NCI-H2081 treated with DMSO at 0.1 percent for 48 hours (cell line): Measurements from ENCODE around the gene DSCAM.
"Not testable (repeated sequence)": the region's sequence is repeated elsewhere in the genome, so short reads cannot be mapped to it uniquely, and the experiment has no call there.

Source experiments
- DNase-seq: peaks from one replicate; lab custom pipeline; 2025; lab: John Stamatoyannopoulos, UW

Gene DSCAM

GRCh38 chr21:40846587-40847411, at the start of gene DSCAM:
Gene DSCAM (minus strand): TSS chr21:40847158. CDS start chr21:40846661, 497 bp downstream.
- no peak for DNase-seq

GRCh38 chr21:40895697-40896096, 48.7 kb upstream of the DSCAM start:
- not testable (repeated sequence) for DNase-seq

- DNase-seq = no peak
These were observed 40.0 kb upstream of the DSCAM start for GRCh38 chr21:40886931-40887330.

- DNase-seq = no peak
These were observed 39.0 kb upstream of the DSCAM start for GRCh38 chr21:40886006-40886405.

GRCh38 chr21:40882192-40882915, 35.4 kb upstream of the DSCAM start:
- no peak for DNase-seq

- no peak for DNase-seq
These were observed 34.8 kb upstream of the DSCAM start for GRCh38 chr21:40881767-40882166.

GRCh38 chr21:40871099-40871498, 24.1 kb upstream of the DSCAM start:
- no peak for DNase-seq

GRCh38 chr21:40863839-40864238, 16.9 kb upstream of the DSCAM start:
- DNase-seq = no peak

GRCh38 chr21:40858517-40858916, 11.6 kb upstream of the DSCAM start:
- no peak for DNase-seq

- no peak for DNase-seq
These were observed 7.2 kb upstream of the DSCAM start for GRCh38 chr21:40853956-40854688.

- no peak for DNase-seq
These were observed 5.6 kb upstream of the DSCAM start for GRCh38 chr21:40852563-40852962.

GRCh38 chr21:40851749-40852148, 4.8 kb upstream of the DSCAM start:
- no peak for DNase-seq

GRCh38 chr21:40850071-40850470, 3.1 kb upstream of the DSCAM start:
- DNase-seq = no peak

GRCh38 chr21:40847951-40848350, 993 bp upstream of the DSCAM start:
- no peak for DNase-seq

- DNase-seq = peak; percentile 3
These were observed 855 bp downstream of the DSCAM start for GRCh38 chr21:40846103-40846502.

GRCh38 chr21:40845441-40845995, 1.4 kb downstream of the DSCAM start:
- DNase-seq = no peak

- no peak for DNase-seq
These were observed 2.0 kb downstream of the DSCAM start for GRCh38 chr21:40844935-40845334.

GRCh38 chr21:40842197-40842552, 4.8 kb downstream of the DSCAM start:
- DNase-seq = no peak

GRCh38 chr21:40841524-40842196, 5.3 kb downstream of the DSCAM start:
- peak; percentile 56 for DNase-seq

GRCh38 chr21:40840401-40841125, 6.4 kb downstream of the DSCAM start:
- DNase-seq = no peak

GRCh38 chr21:40839521-40839920, 7.4 kb downstream of the DSCAM start:
- DNase-seq = no peak
